Mononuclear cell (primary cell): ENCODE results near the gene UBA6. TPM values are rescaled to one million over a fixed set of nuclear protein-coding genes. Genes with fewer than 3 reads are reported as not detected.
"Not testable (repeated sequence)": the region's sequence is repeated elsewhere in the genome, so short reads cannot be mapped to it uniquely, and the experiment has no call there.

Experiments
- H3K27me3 ChIP-seq: 2 replicates; pipeline ENCODE4 v1.6.0; 2011; ENCODE audit warnings: low read length, control low read depth; ENCODE audit not compliant: insufficient read depth
- H3K4me1 ChIP-seq: 2 replicates; pipeline ENCODE4 v1.5.1; 2011; ENCODE audit warnings: mild to moderate bottlenecking, low read length, control low read depth; ENCODE audit not compliant: insufficient read depth
- H3K4me3 ChIP-seq: 2 replicates; pipeline ENCODE4 v1.5.1; 2011; ENCODE audit warnings: mild to moderate bottlenecking, low read length, moderate library complexity
- H3K9me3 ChIP-seq: 2 replicates; pipeline ENCODE4 v1.5.1; 2011; ENCODE audit warnings: low read depth, mild to moderate bottlenecking, control low read depth, low read length
- total RNA-seq: library from RNA; depleted of rRNA; stranded (reverse); fragments of >200 nt; gene quantifications from one replicate; pipeline ENCODE4 v1.2.3, GENCODE V29; 2012

The UBA6 gene
- total RNA-seq, 1 donor: 87.8 TPM

- H3K9me3 ChIP-seq: no peaks in the 10 kb centered on the region
Measured at GRCh38 chr4:67721770-67722597, 21.0 kb upstream of the UBA6 start.

GRCh38 chr4:67721315-67721769 is 20.4 kb upstream of the UBA6 start:
- no peaks in the 10 kb centered on the region for H3K9me3 ChIP-seq
- H3K4me1 ChIP-seq: no peaks in the 10 kb centered on the region
- no peaks in the 10 kb centered on the region for H3K27me3 ChIP-seq
- H3K4me3 ChIP-seq: no peak overlapping the region

More at GRCh38 chr4:67721770-67722597, 21.0 kb upstream of the UBA6 start:
- Histone ChIP-seq H3K27me3 (no peaks in the 10 kb centered on the region), H3K4me3 (no peak overlapping the region), H3K4me1 (peaks cover 2% of the 10 kb centered on the region)

GRCh38 chr4:67719953-67720617 is 19.1 kb upstream of the UBA6 start:
- Histone ChIP-seq H3K4me3 (no peak overlapping the region), H3K27me3 (no peaks in the 10 kb centered on the region), H3K9me3 (no peaks in the 10 kb centered on the region)

GRCh38 chr4:67718848-67719247 is 17.9 kb upstream of the UBA6 start:
- H3K4me1 ChIP-seq: no peaks in the 10 kb centered on the region
- no peak overlapping the region for H3K4me3 ChIP-seq
- H3K9me3 ChIP-seq: no peaks in the 10 kb centered on the region
- no peaks in the 10 kb centered on the region for H3K27me3 ChIP-seq

More at GRCh38 chr4:67719953-67720617, 19.1 kb upstream of the UBA6 start:
- no peaks in the 10 kb centered on the region for H3K4me1 ChIP-seq

- Histone ChIP-seq H3K27me3 (no peaks in the 10 kb centered on the region), H3K4me3 (no peak overlapping the region), H3K9me3 (no peaks in the 10 kb centered on the region)
Measured at GRCh38 chr4:67717586-67717985, 16.6 kb upstream of the UBA6 start.

GRCh38 chr4:67714955-67715354 is 14.0 kb upstream of the UBA6 start:
- Histone ChIP-seq H3K4me3 (no peak overlapping the region), H3K27me3 (no peaks in the 10 kb centered on the region), H3K9me3 (no peaks in the 10 kb centered on the region), H3K4me1 (peaks cover 3% of the 10 kb centered on the region)

More at GRCh38 chr4:67717586-67717985, 16.6 kb upstream of the UBA6 start:
- H3K4me1 ChIP-seq: peaks cover 3% of the 10 kb centered on the region

GRCh38 chr4:67714248-67714583 is 13.3 kb upstream of the UBA6 start:
- H3K4me1 ChIP-seq: peaks cover 3% of the 10 kb centered on the region
- no peaks in the 10 kb centered on the region for H3K9me3 ChIP-seq
- no peak overlapping the region for H3K4me3 ChIP-seq
- H3K27me3 ChIP-seq: no peaks in the 10 kb centered on the region

- no peaks in the 10 kb centered on the region for H3K27me3 ChIP-seq
- no peaks in the 10 kb centered on the region for H3K9me3 ChIP-seq
- peaks cover 3% of the 10 kb centered on the region for H3K4me1 ChIP-seq
Measured at GRCh38 chr4:67713529-67714247, 12.7 kb upstream of the UBA6 start.

GRCh38 chr4:67712650-67713528 is 11.9 kb upstream of the UBA6 start:
- Histone ChIP-seq H3K9me3 (no peaks in the 10 kb centered on the region), H3K27me3 (no peaks in the 10 kb centered on the region), H3K4me3 (no peak overlapping the region), H3K4me1 (peaks cover 3% of the 10 kb centered on the region)

More at GRCh38 chr4:67713529-67714247, 12.7 kb upstream of the UBA6 start:
- H3K4me3 ChIP-seq: no peak overlapping the region

GRCh38 chr4:67712000-67712625 is 11.2 kb upstream of the UBA6 start:
- no peaks in the 10 kb centered on the region for H3K27me3 ChIP-seq
- H3K4me1 ChIP-seq: peaks cover 3% of the 10 kb centered on the region
- H3K9me3 ChIP-seq: peaks cover 1% of the 10 kb centered on the region
- no peak overlapping the region for H3K4me3 ChIP-seq

- H3K4me1 ChIP-seq, H3K4me3 ChIP-seq, H3K27me3 ChIP-seq: not testable (repeated sequence)
- peaks cover 15% of the 10 kb centered on the region for H3K9me3 ChIP-seq
Measured at GRCh38 chr4:67706682-67707081, 5.7 kb upstream of the UBA6 start.

- no peak overlapping the region for H3K4me3 ChIP-seq
- H3K4me1 ChIP-seq: peaks cover 7% of the 10 kb centered on the region
- no peaks in the 10 kb centered on the region for H3K27me3 ChIP-seq
- H3K9me3 ChIP-seq: peaks cover 15% of the 10 kb centered on the region
Measured at GRCh38 chr4:67704843-67705242, 3.9 kb upstream of the UBA6 start.

GRCh38 chr4:67702166-67702565 is 1.2 kb upstream of the UBA6 start:
- Histone ChIP-seq H3K4me1 (peaks cover 16% of the 10 kb centered on the region), H3K9me3 (peaks cover 14% of the 10 kb centered on the region), H3K4me3 (no peak overlapping the region), H3K27me3 (no peaks in the 10 kb centered on the region)

- H3K9me3 ChIP-seq: peaks cover 7% of the 10 kb centered on the region
- no peaks in the 10 kb centered on the region for H3K27me3 ChIP-seq
- H3K4me3 ChIP-seq: peak overlapping the region; percentile 90
- peaks cover 16% of the 10 kb centered on the region for H3K4me1 ChIP-seq
Measured at GRCh38 chr4:67701517-67701850, 529 bp upstream of the UBA6 start.
